ENCODE data around the gene GRK3. TPM values are rescaled to one million over a fixed set of nuclear protein-coding genes. Genes with fewer than 3 reads are reported as not detected.

The GRK3 gene
- total RNA-seq, 1 donor from 2014 or later, result 7.1 TPM

DNA sequence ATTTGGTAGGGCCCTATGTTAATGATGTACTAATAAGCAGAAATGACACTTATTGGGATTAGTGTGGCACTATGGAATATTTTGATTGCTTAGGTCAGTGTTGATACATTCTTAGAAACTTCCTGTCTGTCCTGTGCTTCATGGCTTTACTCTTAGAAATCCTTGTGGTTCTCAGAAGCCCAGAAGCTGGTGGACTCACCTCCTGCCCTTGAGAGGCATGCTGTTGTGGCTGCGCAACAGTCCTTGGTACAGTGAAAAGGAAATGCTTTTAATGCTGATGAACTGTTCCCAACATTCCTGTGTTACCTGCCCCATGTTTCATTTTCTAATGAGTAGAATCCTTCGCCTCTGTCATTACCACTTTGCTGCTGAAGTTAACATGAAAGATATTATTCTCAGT, 125.2 kb downstream of the GRK3 start:
- no peak for DNase-seq (ENCODE audit: low spot score)
- H3K36me3 Mint-ChIP-seq (ENCODE audit: low read depth, unreplicated experiment), result no peaks in the 10 kb centered on the region
- no peaks in the 10 kb centered on the region for H3K9me3 Mint-ChIP-seq (ENCODE audit: unreplicated experiment)
- H3K4me1 Mint-ChIP-seq (ENCODE audit: unreplicated experiment), result peaks cover 4% of the 10 kb centered on the region
- TF ChIP-seq, protein P1, sequence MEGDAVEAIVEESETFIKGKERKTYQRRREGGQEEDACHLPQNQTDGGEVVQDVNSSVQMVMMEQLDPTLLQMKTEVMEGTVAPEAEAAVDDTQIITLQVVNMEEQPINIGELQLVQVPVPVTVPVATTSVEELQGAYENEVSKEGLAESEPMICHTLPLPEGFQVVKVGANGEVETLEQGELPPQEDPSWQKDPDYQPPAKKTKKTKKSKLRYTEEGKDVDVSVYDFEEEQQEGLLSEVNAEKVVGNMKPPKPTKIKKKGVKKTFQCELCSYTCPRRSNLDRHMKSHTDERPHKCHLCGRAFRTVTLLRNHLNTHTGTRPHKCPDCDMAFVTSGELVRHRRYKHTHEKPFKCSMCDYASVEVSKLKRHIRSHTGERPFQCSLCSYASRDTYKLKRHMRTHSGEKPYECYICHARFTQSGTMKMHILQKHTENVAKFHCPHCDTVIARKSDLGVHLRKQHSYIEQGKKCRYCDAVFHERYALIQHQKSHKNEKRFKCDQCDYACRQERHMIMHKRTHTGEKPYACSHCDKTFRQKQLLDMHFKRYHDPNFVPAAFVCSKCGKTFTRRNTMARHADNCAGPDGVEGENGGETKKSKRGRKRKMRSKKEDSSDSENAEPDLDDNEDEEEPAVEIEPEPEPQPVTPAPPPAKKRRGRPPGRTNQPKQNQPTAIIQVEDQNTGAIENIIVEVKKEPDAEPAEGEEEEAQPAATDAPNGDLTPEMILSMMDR (IDR thresholded peaks at IDR 0.05; ENCODE audit: unreplicated experiment), result no peak
- no peak overlapping the region for H3K4me3 Mint-ChIP-seq (ENCODE audit: unreplicated experiment)
- no peak overlapping the region for H3K27ac Mint-ChIP-seq (ENCODE audit: unreplicated experiment)
- H3K27me3 Mint-ChIP-seq (ENCODE audit: unreplicated experiment), result no peaks in the 10 kb centered on the region

GRCh38 chr22:25690798-25691197, 126.3 kb downstream of the GRK3 start:
- H3K9me3 Mint-ChIP-seq (ENCODE audit: unreplicated experiment), result no peaks in the 10 kb centered on the region

DNA sequence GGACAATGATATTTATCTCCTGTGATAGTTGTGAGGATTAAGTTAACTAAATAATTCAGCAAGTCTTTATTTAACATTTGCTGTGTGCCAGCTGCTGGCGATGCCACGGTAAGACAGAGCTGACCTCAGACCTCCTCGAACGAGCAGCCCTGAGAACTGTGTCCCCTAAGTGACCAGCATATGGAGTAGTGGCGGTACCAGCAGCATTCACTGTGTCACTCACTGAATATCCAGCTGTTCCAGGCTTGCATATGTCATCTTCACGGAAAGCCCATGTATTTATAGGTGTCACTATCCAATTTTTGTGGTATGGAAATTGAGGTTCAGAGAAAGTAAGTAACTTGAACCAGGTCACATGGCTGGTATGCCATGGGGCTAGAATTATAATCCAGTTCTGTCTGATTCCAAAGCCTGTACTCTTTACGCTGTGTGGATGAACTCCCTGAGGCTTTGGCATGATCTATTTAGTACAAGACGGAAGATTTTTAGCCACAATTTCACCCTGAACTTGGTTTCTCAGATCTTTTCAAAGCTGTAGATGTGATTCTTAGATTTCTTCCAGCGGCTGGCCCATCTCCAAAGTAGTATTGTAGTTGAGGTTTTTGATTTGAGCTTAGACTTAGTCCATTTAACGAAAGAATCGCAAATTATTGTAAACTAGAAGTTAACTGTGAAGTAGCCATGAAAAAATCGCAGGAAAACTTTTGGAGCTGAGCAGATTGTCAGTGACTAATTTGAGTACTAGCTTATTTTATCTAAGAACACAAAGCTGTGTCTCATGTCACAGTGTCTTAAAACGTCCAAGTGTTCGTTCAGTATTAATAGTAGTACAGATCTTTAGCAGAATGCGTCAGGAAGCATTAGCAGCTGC, 128.2 kb downstream of the GRK3 start:
- H3K36me3 Mint-ChIP-seq (ENCODE audit: low read depth, unreplicated experiment), result peaks cover 3% of the 10 kb centered on the region
- no peaks in the 10 kb centered on the region for H3K9me3 Mint-ChIP-seq (ENCODE audit: unreplicated experiment)
- H3K27ac Mint-ChIP-seq (ENCODE audit: unreplicated experiment), result no peak overlapping the region

More at GRCh38 chr22:25690798-25691197, 126.3 kb downstream of the GRK3 start:
- no peak overlapping the region for H3K4me3 Mint-ChIP-seq (ENCODE audit: unreplicated experiment)
- DNase-seq (ENCODE audit: low spot score), result no peak
- TF ChIP-seq, protein P1 (IDR thresholded peaks at IDR 0.05; ENCODE audit: unreplicated experiment), result no peak
- H3K27ac Mint-ChIP-seq (ENCODE audit: unreplicated experiment), result no peak overlapping the region
- no peaks in the 10 kb centered on the region for H3K36me3 Mint-ChIP-seq (ENCODE audit: low read depth, unreplicated experiment)
- no peaks in the 10 kb centered on the region for H3K27me3 Mint-ChIP-seq (ENCODE audit: unreplicated experiment)
- peaks cover 4% of the 10 kb centered on the region for H3K4me1 Mint-ChIP-seq (ENCODE audit: unreplicated experiment)

GRCh38 chr22:25693268-25693565, 128.7 kb downstream of the GRK3 start:
- H3K4me3 Mint-ChIP-seq (ENCODE audit: unreplicated experiment), result no peak overlapping the region
- no peak overlapping the region for H3K27ac Mint-ChIP-seq (ENCODE audit: unreplicated experiment)
- no peaks in the 10 kb centered on the region for H3K27me3 Mint-ChIP-seq (ENCODE audit: unreplicated experiment)
- no peaks in the 10 kb centered on the region for H3K9me3 Mint-ChIP-seq (ENCODE audit: unreplicated experiment)
- peaks cover 3% of the 10 kb centered on the region for H3K36me3 Mint-ChIP-seq (ENCODE audit: low read depth, unreplicated experiment)
- TF ChIP-seq, protein P1 (IDR thresholded peaks at IDR 0.05; ENCODE audit: unreplicated experiment), result no peak
- DNase-seq (ENCODE audit: low spot score), result no peak
- peaks cover 4% of the 10 kb centered on the region for H3K4me1 Mint-ChIP-seq (ENCODE audit: unreplicated experiment)

More for the DNA sequence above, 128.2 kb downstream of the GRK3 start:
- Mint-ChIP-seq H3K27me3 (ENCODE audit: unreplicated experiment) (no peaks in the 10 kb centered on the region), H3K4me1 (ENCODE audit: unreplicated experiment) (peaks cover 4% of the 10 kb centered on the region), H3K4me3 (ENCODE audit: unreplicated experiment) (no peak overlapping the region)
- DNase-seq (ENCODE audit: low spot score), result no peak
- TF ChIP-seq, protein P1 (IDR thresholded peaks at IDR 0.05; ENCODE audit: unreplicated experiment), result no peak

DNA sequence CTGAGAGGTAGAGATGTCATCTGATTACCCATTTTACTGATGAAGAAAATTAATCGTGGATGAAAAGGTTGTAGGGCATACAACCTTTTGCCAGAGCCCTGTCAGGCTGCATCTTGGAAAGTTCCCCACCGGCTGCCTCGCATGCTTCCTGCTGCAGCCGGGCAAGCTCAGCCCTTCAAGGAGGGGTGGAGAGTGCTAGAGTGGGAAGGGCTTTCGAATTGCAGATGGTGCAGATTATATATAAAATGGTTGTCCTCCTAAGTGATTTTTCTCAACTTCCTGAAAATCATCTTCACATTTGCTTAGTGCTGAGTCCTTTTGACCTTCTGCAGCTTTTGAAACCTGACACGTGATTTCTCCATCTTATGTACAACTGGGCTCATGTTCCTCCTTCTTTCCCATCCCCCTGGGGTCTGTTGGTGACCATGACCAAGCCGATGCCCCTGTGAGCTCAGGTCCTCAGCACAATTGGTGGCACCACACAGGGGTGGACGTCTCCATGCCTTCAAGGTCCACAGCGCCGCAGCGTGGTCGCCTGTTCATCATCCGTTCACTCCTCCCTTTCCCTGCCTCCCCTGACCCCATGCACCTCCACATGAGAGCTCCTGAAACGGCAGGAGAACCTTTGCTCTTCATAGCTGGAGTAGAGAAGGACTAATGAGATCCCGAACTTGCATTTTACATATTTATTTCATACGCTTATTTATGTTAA, 129.9 kb downstream of the GRK3 start:
- Mint-ChIP-seq H3K9me3 (ENCODE audit: unreplicated experiment) (no peaks in the 10 kb centered on the region), H3K4me1 (ENCODE audit: unreplicated experiment) (peaks cover 8% of the 10 kb centered on the region), H3K36me3 (ENCODE audit: low read depth, unreplicated experiment) (peaks cover 3% of the 10 kb centered on the region), H3K27ac (ENCODE audit: unreplicated experiment) (no peak overlapping the region), H3K27me3 (ENCODE audit: unreplicated experiment) (peaks cover 3% of the 10 kb centered on the region), H3K4me3 (ENCODE audit: unreplicated experiment) (no peak overlapping the region)
- DNase-seq (ENCODE audit: low spot score), result no peak
- TF ChIP-seq, protein P1 (IDR thresholded peaks at IDR 0.05; ENCODE audit: unreplicated experiment), result no peak

All from endothelial cell (in vitro differentiated cells).